Measurements from ENCODE around the gene CCDC85A.

DNA sequence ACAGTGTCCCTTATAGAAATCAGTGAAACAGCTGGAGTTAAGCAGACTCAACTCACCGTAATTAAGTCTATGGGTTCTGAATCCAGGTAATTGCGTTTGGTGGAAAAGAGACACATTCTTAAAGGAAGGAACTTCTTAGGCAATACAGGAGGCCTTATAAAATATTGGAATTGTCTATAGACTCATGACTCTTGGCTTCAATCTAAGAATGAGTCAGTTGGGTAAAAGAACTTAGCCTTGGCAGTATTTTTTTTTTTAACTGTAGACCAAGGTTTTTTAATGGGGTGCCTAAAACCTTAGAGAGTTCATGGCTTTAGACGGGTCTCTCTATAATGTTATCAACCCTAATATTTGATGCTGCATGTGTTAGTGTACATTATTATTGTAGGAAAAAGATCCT, 47.6 kb downstream of the CCDC85A start:
- no peak for TF ChIP-seq POLR2A (IDR thresholded peaks at IDR 0.05)
- TF ChIP-seq, protein P1, sequence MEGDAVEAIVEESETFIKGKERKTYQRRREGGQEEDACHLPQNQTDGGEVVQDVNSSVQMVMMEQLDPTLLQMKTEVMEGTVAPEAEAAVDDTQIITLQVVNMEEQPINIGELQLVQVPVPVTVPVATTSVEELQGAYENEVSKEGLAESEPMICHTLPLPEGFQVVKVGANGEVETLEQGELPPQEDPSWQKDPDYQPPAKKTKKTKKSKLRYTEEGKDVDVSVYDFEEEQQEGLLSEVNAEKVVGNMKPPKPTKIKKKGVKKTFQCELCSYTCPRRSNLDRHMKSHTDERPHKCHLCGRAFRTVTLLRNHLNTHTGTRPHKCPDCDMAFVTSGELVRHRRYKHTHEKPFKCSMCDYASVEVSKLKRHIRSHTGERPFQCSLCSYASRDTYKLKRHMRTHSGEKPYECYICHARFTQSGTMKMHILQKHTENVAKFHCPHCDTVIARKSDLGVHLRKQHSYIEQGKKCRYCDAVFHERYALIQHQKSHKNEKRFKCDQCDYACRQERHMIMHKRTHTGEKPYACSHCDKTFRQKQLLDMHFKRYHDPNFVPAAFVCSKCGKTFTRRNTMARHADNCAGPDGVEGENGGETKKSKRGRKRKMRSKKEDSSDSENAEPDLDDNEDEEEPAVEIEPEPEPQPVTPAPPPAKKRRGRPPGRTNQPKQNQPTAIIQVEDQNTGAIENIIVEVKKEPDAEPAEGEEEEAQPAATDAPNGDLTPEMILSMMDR (IDR thresholded peaks at IDR 0.05), result no peak

Data from vagina (tissue), 2 donors.